OCI-LY7 (cell line): ENCODE measurements around the gene ESRRG.

ENCODE experiments used
- CTCF ChIP-seq: fragments of 200-600 bp; sonication (generic); conservative IDR thresholded peaks from 2 replicates; pipeline ENCODE4 v1.5.1; 2014; ENCODE audit warnings: mild to moderate bottlenecking, antibody characterized with exemption, low read length, moderate library complexity, mixed read lengths
- EZH2phosphoT487 ChIP-seq: fragments of 200-600 bp; sonication (generic); IDR thresholded peaks from 2 replicates; pipeline ENCODE4 v1.6.1; 2018; ENCODE audit warnings: low read depth, borderline replicate concordance, mild to moderate bottlenecking, mixed run types, antibody characterized with exemption, low read length, moderate library complexity, mixed read lengths

- TF ChIP-seq CTCF: no peak
- no peak for TF ChIP-seq EZH2phosphoT487
These were observed 40.5 kb downstream of the ESRRG start for GRCh38 chr1:216682752-216683151.
